WTC11 (cell line): ENCODE results near the gene UBE2H.

Source experiments
- CBFB ChIP-seq: sonication (generic); formaldehyde crosslinking; IDR thresholded peaks from 2 replicates; pipeline ENCODE4 v1.8.1; 2022; ENCODE audit warnings: mild to moderate bottlenecking, low read depth, missing genetic modification reagents
- ESRRA ChIP-seq: sonication (generic); formaldehyde crosslinking; IDR thresholded peaks from 2 replicates; pipeline ENCODE4 v1.8.1; 2022; ENCODE audit warnings: mild to moderate bottlenecking, missing genetic modification reagents, borderline replicate concordance
- FOXP1 ChIP-seq: sonication (generic); formaldehyde crosslinking; IDR thresholded peaks from 2 replicates; pipeline ENCODE4 v1.8.0; 2022; ENCODE audit warnings: missing genetic modification reagents, mild to moderate bottlenecking, moderate library complexity, borderline replicate concordance
- HMGXB4 ChIP-seq: sonication (generic); formaldehyde crosslinking; IDR thresholded peaks from 2 replicates; pipeline ENCODE4 v1.8.1; 2023; ENCODE audit warnings: mild to moderate bottlenecking, moderate library complexity, missing genetic modification reagents
- MAX ChIP-seq: sonication (generic); formaldehyde crosslinking; IDR thresholded peaks from 2 replicates; pipeline ENCODE4 v1.8.0; 2022; ENCODE audit warnings: mild to moderate bottlenecking, missing genetic modification reagents
- PREB ChIP-seq: sonication (generic); formaldehyde crosslinking; IDR thresholded peaks from 2 replicates; pipeline ENCODE4 v1.8.1; 2022; ENCODE audit warnings: mild to moderate bottlenecking, missing genetic modification reagents, moderate library complexity, borderline replicate concordance
- ZNF121 ChIP-seq: sonication (generic); formaldehyde crosslinking; IDR thresholded peaks from 2 replicates; pipeline ENCODE4 v1.8.0; 2023; ENCODE audit warnings: missing genetic modification reagents
- ZNF138 ChIP-seq: sonication (generic); formaldehyde crosslinking; conservative IDR thresholded peaks from 2 replicates; pipeline ENCODE4 v1.8.1; 2022; ENCODE audit warnings: mild to moderate bottlenecking, moderate library complexity, missing genetic modification reagents
- TF ChIP-seq, protein P1 (sequence below): fragments of 200-600 bp; IDR thresholded peaks from 2 replicates; pipeline ENCODE4 v1.8.0; 2022; ENCODE audit warnings: antibody characterized with exemption
- TF ChIP-seq, protein P2 (sequence below): sonication (generic); formaldehyde crosslinking; conservative IDR thresholded peaks from 2 replicates; pipeline ENCODE4 v1.8.1; 2023; ENCODE audit warnings: mild to moderate bottlenecking, low read depth, missing genetic modification reagents, moderate library complexity
- TF ChIP-seq, protein P3 (sequence below): sonication (generic); formaldehyde crosslinking; IDR thresholded peaks from 2 replicates; pipeline ENCODE4 v1.8.0; 2022; ENCODE audit warnings: missing genetic modification reagents

DNA sequence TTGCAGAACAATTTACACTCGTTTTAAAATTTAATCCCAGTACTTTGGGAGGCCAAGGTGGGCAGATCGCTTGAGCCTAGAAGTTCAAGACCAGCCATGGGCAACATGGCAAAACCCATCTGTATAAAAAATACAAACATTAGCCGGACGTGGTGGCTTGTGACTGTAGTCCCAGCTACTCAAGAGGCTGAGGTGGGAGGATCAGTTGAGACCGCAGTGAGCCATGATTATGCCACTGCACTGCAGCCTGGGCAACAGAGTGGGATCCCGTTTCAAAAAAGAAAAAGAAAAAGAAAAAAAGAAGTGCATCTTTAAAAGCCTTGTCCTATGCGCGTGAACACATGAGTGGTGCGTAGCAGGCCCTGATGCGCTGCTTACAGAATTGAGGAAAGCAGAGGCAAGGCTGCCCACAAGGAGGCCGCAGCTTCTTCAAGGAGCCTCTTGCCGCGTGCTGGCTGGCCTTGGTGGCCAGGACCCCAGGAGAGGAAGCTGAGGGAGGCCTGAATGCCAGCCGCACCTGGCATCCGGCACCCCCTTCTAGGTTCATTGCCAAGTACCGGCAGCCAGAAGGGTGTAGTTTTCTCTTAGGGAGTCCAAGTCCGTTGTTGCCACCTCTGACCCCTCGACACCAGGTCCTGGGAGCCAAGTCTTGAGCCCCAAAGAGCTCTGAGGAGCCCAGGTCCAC, 124.5 kb downstream of the UBE2H start:
- TF ChIP-seq, protein P1, sequence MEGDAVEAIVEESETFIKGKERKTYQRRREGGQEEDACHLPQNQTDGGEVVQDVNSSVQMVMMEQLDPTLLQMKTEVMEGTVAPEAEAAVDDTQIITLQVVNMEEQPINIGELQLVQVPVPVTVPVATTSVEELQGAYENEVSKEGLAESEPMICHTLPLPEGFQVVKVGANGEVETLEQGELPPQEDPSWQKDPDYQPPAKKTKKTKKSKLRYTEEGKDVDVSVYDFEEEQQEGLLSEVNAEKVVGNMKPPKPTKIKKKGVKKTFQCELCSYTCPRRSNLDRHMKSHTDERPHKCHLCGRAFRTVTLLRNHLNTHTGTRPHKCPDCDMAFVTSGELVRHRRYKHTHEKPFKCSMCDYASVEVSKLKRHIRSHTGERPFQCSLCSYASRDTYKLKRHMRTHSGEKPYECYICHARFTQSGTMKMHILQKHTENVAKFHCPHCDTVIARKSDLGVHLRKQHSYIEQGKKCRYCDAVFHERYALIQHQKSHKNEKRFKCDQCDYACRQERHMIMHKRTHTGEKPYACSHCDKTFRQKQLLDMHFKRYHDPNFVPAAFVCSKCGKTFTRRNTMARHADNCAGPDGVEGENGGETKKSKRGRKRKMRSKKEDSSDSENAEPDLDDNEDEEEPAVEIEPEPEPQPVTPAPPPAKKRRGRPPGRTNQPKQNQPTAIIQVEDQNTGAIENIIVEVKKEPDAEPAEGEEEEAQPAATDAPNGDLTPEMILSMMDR = no peak
- TF ChIP-seq MAX (CRISPR knock-in tag) (no peak), ZNF121 (CRISPR knock-in tag) (no peak), ESRRA (CRISPR knock-in tag) (no peak), FOXP1 (CRISPR knock-in tag) (no peak), ZNF138 (CRISPR knock-in tag) (no peak), CBFB (CRISPR knock-in tag) (no peak), HMGXB4 (CRISPR knock-in tag) (no peak), PREB (CRISPR knock-in tag) (no peak)
- TF ChIP-seq, protein P2, sequence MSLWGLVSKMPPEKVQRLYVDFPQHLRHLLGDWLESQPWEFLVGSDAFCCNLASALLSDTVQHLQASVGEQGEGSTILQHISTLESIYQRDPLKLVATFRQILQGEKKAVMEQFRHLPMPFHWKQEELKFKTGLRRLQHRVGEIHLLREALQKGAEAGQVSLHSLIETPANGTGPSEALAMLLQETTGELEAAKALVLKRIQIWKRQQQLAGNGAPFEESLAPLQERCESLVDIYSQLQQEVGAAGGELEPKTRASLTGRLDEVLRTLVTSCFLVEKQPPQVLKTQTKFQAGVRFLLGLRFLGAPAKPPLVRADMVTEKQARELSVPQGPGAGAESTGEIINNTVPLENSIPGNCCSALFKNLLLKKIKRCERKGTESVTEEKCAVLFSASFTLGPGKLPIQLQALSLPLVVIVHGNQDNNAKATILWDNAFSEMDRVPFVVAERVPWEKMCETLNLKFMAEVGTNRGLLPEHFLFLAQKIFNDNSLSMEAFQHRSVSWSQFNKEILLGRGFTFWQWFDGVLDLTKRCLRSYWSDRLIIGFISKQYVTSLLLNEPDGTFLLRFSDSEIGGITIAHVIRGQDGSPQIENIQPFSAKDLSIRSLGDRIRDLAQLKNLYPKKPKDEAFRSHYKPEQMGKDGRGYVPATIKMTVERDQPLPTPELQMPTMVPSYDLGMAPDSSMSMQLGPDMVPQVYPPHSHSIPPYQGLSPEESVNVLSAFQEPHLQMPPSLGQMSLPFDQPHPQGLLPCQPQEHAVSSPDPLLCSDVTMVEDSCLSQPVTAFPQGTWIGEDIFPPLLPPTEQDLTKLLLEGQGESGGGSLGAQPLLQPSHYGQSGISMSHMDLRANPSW (CRISPR knock-in tag) = no peak
- TF ChIP-seq, protein P3, sequence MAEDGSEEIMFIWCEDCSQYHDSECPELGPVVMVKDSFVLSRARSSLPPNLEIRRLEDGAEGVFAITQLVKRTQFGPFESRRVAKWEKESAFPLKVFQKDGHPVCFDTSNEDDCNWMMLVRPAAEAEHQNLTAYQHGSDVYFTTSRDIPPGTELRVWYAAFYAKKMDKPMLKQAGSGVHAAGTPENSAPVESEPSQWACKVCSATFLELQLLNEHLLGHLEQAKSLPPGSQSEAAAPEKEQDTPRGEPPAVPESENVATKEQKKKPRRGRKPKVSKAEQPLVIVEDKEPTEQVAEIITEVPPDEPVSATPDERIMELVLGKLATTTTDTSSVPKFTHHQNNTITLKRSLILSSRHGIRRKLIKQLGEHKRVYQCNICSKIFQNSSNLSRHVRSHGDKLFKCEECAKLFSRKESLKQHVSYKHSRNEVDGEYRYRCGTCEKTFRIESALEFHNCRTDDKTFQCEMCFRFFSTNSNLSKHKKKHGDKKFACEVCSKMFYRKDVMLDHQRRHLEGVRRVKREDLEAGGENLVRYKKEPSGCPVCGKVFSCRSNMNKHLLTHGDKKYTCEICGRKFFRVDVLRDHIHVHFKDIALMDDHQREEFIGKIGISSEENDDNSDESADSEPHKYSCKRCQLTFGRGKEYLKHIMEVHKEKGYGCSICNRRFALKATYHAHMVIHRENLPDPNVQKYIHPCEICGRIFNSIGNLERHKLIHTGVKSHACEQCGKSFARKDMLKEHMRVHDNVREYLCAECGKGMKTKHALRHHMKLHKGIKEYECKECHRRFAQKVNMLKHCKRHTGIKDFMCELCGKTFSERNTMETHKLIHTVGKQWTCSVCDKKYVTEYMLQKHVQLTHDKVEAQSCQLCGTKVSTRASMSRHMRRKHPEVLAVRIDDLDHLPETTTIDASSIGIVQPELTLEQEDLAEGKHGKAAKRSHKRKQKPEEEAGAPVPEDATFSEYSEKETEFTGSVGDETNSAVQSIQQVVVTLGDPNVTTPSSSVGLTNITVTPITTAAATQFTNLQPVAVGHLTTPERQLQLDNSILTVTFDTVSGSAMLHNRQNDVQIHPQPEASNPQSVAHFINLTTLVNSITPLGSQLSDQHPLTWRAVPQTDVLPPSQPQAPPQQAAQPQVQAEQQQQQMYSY (CRISPR knock-in tag) = no peak
